ENCODE results near the gene KCNAB1.

GRCh38 chr3:156290924-156291271, 170.5 kb downstream of the KCNAB1 start:
- TF ChIP-seq, protein P1, sequence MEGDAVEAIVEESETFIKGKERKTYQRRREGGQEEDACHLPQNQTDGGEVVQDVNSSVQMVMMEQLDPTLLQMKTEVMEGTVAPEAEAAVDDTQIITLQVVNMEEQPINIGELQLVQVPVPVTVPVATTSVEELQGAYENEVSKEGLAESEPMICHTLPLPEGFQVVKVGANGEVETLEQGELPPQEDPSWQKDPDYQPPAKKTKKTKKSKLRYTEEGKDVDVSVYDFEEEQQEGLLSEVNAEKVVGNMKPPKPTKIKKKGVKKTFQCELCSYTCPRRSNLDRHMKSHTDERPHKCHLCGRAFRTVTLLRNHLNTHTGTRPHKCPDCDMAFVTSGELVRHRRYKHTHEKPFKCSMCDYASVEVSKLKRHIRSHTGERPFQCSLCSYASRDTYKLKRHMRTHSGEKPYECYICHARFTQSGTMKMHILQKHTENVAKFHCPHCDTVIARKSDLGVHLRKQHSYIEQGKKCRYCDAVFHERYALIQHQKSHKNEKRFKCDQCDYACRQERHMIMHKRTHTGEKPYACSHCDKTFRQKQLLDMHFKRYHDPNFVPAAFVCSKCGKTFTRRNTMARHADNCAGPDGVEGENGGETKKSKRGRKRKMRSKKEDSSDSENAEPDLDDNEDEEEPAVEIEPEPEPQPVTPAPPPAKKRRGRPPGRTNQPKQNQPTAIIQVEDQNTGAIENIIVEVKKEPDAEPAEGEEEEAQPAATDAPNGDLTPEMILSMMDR (conservative IDR thresholded peaks at IDR 0.05 in 1 of 2, IDR thresholded peaks at IDR 0.05 in 1 of 2; ENCODE audit: low read depth in 1 of 2, low read length in 2 of 2) = no peak
- TF ChIP-seq EZH2 (IDR thresholded peaks at IDR 0.05; ENCODE audit: low read length, missing control alignments) = no peak

Data from fibroblast of lung (primary cell).